GM12875 (cell line): ENCODE results near the gene FER.

ENCODE experiments used
- H3K4me3 ChIP-seq: one replicate; pipeline ENCODE4 v1.5.1; 2011; ENCODE audit warnings: low read depth, low read length, control low read depth
- CTCF ChIP-seq: IDR thresholded peaks from 2 replicates; pipeline ENCODE4 v1.5.1; 2011; ENCODE audit warnings: low read depth, mild to moderate bottlenecking, control low read depth, inconsistent platforms, low read length, moderate library complexity, borderline replicate concordance; ENCODE audit not compliant: insufficient read depth

Gene FER

DNA sequence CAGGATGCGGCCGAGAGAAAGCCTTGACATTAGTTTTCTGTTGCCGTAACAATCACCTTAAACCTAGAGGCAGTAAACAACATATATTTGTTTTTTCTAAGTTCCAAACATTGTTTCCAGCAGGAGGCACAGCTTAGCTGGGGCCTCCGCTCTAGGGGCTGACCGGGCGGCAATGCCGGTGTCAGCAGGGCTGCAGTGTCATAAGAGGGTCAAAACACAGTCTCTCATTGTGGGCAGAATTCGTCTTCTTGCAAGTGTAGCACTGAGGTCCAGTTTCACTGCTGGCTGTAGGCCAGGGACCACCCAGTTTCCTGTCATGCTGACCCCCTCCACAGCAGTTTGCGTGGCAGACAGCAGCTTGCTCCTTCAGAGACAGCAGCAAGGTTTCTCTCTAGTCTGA lies 475.8 kb downstream of the FER start:
- no peak overlapping the region for H3K4me3 ChIP-seq
- TF ChIP-seq CTCF = no peak

DNA sequence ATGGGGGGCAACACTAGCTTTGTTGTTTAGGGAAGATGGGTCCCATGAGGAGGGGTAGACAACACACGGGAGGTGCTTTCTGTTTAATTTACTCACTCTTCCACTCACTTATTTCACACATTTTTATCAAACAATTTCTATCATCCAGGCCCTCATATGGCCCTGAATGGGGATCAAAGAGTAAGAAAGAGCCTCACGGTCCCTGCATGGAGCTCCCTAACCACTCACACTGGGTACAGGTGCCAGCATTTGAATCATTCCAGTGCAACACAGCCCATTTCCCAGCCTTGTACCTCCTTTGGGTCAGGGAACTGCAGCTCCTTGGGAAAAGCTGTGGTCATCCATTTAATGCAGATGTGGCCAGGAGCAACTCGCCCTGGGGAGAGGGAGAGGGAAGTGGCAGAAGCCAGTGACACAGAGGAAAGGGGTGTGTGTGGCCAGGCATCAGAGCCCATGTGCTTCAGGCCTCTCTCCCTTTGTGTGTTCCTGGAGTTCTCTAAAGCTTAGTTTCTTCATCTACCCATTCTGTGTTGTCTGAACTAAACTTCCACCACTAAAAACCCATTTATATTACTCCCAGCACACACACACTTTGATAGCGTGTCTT lies 476.7 kb downstream of the FER start:
- no peak overlapping the region for H3K4me3 ChIP-seq
- TF ChIP-seq CTCF = no peak

GRCh38 chr5:109225716-109226625 lies 478.3 kb downstream of the FER start:
- no peak overlapping the region for H3K4me3 ChIP-seq
- no peak for TF ChIP-seq CTCF

DNA sequence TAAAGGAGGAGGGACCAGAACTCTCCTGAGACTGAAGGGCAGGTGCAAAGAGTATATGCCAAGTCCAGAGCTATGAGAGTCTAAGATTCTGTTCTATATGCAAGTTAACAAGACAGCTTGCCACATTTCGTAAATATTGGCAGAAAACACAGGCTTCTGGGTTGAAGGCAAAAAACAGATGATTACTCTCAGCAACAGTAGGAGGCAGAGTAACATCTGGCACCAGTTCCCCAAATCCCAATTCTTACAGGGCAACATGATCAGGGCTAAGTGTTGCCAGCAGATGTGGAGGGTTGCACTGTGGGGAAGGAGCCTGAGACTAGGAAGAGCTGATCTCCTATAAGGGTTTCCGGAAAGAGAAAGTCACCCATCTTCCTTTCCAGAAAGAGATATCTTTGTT lies 482.7 kb downstream of the FER start:
- no peak overlapping the region for H3K4me3 ChIP-seq
- TF ChIP-seq CTCF = no peak

GRCh38 chr5:109231331-109231730 lies 483.6 kb downstream of the FER start:
- no peak overlapping the region for H3K4me3 ChIP-seq
- TF ChIP-seq CTCF = no peak

DNA sequence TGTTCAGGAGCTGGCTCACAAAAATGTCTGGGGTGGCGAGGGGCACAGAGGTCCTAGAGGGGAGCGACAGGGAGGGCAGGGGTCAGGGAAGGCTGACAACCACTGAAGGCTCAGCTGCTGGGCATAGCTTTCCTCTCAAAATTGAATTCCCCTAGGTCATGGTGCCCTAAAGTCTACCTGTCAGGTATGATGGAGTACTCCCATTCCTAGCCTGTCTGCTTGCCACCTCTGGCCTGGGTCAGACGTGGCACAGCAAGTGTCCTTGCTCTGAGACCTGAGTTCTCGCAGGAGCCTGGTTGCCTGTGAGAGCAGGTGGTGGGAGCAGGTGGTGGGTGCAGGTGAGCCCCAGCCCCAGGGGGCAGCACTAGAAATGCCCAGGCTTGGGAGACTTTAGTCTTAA lies 486.7 kb downstream of the FER start:
- no peak for TF ChIP-seq CTCF
- H3K4me3 ChIP-seq = no peak overlapping the region

DNA sequence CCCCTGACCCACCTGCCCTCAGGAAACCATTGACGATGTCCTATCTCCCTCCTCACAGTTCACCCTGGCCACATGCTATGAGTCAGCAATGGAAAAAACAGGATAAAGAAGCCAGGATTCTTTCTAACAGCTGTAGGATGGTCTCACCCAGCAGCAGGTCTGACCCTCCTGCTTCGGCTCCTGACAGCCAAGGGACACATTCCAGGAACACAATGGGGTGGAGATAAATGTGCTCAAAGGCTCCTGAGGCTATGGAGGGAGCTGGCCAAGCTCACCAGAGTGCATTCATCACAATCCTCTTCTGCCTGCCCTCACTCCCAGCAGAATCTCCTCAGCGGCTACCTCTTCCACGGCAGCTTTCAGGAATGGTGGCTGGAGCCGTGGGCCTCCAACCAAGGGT lies 491.8 kb downstream of the FER start:
- no peak for TF ChIP-seq CTCF
- H3K4me3 ChIP-seq = no peak overlapping the region
